NCI-H345 treated with DMSO at 0.1 percent for 48 hours (cell line): Measurements from ENCODE around the gene IRS2.
A peak's percentile ranks its signal among the peaks of the same experiment; 100 is the strongest.
"Not testable (repeated sequence)": the region's sequence is repeated elsewhere in the genome, so short reads cannot be mapped to it uniquely, and the experiment has no call there.

ENCODE experiments used
- DNase-seq: peaks from one replicate; lab custom pipeline; 2025; ENCODE audit not compliant: unreplicated experiment; lab: John Stamatoyannopoulos, UW

IRS2 gene, protein sequence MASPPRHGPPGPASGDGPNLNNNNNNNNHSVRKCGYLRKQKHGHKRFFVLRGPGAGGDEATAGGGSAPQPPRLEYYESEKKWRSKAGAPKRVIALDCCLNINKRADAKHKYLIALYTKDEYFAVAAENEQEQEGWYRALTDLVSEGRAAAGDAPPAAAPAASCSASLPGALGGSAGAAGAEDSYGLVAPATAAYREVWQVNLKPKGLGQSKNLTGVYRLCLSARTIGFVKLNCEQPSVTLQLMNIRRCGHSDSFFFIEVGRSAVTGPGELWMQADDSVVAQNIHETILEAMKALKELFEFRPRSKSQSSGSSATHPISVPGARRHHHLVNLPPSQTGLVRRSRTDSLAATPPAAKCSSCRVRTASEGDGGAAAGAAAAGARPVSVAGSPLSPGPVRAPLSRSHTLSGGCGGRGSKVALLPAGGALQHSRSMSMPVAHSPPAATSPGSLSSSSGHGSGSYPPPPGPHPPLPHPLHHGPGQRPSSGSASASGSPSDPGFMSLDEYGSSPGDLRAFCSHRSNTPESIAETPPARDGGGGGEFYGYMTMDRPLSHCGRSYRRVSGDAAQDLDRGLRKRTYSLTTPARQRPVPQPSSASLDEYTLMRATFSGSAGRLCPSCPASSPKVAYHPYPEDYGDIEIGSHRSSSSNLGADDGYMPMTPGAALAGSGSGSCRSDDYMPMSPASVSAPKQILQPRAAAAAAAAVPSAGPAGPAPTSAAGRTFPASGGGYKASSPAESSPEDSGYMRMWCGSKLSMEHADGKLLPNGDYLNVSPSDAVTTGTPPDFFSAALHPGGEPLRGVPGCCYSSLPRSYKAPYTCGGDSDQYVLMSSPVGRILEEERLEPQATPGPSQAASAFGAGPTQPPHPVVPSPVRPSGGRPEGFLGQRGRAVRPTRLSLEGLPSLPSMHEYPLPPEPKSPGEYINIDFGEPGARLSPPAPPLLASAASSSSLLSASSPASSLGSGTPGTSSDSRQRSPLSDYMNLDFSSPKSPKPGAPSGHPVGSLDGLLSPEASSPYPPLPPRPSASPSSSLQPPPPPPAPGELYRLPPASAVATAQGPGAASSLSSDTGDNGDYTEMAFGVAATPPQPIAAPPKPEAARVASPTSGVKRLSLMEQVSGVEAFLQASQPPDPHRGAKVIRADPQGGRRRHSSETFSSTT (N-terminal part only)

DNA sequence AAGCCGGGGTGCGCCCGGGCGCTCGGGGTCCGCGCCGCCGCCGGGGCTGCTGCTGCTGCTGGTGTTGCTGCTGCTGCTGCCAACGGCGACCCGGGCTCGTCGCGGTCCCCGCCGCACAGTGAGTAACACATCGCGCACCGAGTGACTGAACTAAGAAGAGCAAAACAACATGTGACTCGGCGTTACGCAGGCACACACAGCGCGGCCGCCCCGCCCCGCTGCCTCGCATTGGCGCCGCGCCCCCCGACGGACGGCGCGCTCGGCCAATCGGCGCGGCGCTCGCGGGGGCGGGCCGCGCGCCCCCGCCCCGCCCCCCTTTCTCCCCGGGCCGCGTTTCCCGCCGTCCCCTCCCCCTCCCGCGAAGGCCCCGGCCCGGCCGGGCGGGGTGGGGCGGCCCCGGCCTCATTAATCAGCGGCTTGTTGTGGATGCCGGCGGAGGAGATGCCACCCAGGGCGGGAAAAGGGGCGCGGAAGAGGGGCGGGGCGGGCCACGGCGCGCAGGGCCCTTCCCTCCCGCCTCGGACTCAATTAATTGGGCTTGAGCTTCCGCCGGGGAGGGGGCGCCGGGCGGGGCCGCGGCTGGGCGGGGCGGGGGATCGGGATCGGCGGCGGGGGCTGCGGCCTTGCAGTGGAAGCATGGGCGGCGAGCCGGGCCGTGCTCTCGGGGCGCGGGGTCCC, at the start of gene IRS2:
IRS2 (minus strand) TSS at position 127 of the 678 bp plus-strand sequence. CDS start 530 bp downstream, outside the sequence.
- DNase-seq: peak; percentile 95

DNA sequence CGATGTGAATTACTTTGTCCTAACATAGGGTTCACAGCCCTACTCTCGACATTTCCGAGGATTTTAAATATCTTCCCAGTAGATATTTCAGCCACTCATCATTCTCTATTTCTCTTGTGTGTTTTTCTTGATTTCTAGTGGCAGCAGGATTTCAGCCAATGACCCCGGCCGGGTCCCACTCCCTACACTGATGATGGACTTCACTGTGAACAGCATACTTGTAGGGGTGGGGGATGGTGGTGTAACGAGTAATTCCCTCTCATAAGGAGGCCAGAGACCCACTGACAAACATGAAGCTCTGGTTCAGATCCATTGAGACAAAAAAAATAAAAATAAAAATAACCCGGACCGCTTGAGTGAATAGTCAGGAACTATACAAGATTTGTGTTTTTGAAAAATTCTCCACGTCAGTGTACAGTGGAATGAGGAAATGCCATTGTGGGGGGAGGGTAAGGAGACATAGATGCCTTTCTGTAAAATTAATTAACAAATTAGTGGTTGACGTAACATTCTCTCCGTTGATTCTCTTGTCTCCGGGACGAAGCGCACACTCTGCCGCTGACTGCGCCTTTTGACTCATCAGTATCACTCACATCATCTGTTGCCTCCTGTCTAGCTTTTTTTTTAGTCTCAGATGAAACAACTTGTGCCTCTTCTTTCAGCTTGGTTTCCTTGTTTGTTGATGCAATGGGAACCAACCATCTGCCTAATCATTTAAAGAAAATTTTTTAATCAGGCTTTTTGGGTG, 48.8 kb upstream of the IRS2 start:
- DNase-seq: no peak

DNA sequence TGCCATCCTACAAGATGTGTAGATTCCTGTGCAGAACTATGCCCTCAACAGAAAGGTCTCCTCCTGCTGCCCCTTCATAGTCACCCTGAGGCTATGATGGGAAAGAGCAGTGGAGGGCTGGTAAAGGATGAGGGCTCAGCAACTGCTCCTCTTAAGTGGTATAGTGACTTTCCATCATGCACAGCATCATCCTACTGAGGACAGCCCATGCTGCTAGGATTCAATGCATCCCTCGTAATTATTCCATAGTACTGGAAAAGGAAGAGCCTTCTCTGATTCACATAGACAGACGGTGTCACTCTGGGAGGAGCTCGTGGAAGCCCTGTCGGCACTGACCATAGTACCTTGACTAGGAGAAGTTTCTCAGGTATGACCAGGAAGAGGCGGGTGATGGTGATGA, 47.6 kb upstream of the IRS2 start:
- no peak for DNase-seq

DNA sequence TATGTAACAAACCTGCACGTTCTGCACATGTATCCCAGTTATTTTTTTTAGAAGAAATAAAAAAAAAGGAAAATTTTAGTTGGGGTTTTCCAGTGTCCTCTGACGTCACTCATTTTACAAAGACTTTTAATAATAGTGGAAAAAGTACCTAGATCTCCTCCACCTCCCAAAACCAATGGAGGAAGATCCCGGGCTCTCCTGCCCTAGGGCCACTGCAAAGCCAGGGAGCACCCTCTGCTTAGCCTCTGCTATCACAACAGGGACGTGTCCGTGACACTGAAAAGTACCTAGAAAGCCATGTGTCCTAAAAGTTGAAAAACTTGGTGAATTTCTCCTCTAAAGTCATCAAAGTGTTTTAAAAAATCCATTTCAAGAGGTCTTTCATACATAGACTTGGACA, 46.7 kb upstream of the IRS2 start:
- no peak for DNase-seq

DNA sequence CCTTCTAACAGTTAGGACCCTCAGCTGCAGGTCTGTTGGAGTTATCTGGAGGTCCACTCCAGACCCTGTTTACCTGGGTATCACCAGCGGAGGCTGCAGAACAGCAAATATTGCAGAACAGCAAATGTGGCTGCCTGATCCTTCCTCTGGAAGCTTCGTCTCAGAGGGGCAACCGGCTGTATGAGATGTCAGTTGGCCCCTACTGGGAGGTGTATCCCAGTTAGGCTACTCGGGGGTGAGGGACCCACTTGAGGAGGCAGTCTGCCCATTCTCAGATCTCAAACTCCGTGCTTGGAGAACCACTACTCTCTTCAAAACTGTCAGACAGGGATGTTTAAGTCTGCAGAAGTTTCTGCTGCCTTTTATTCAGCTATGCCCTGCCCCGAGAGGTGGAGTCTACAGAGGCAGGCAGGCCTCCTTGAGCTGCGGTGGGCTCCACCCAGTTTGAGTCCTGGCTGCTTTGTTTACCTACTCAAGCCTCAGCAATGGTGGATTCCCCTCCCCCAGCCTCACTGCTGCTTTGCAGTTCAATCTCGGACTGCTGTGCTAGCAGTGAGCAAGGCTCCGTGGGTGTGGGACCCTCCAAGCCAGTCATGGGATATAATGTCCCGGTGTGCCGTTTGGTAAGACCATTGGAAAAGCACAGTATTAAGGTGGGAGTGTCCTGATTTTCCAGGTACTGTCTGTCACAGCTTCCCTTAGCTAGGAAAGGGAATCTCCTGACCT, 42.4 kb upstream of the IRS2 start:
- DNase-seq: not testable (repeated sequence)

DNA sequence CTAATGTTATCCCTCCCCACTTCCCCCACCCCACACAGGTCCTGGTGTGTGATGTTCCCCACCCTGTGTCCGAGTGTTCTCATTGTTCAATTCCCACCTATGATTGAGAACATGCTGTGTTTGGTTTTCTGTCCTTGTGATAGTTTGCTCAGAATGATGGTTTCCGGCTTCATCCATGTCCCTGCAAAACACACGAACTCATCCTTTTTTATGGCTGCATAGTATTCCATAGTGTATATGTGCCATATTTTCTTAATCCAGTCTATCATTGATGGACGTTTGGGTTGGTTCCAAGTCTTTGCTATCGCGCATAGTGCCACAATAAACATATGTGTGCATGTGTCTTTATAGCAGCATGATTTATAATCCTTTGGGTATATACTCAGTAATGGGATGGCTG, 36.8 kb upstream of the IRS2 start:
- not testable (repeated sequence) for DNase-seq

DNA sequence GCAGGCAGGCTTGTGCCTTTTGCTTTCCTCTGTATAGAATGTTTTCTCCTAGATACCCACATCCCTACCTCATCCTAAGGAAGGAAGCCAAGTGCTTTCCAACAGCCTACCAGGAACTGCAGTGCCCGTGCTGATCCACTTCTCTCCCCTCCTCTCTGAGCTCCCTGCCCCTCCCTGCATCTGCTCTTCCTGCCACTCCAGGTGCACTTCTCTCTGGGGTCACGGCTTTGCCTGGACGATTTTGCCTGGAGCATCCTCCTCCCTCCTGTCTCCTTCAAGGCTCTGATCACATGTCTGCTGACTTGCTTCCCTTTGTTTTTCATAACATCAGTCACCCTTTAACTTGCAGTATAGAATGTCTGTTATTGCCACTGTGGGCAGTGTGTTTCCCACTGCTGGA, 34.7 kb upstream of the IRS2 start:
- DNase-seq: no peak

DNA sequence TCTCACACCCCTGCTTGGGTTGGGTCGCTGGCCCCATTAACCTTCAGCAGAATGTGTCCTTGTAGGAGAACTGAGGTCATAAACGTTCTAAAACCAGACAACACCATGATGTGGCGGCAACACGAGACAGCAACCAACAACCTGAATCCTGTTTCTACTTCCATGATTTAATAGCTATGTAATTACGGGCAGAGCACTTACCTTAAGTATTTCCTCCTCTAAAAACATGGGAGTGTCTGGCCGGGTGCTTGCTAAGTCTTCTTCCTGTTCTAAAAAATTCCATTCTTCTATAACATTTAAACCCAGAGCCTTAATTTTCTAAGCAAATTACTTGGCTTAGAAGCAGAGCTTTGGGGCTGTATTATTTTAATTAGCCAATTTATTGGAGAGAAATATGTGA, 33.5 kb upstream of the IRS2 start:
- no peak for DNase-seq

DNA sequence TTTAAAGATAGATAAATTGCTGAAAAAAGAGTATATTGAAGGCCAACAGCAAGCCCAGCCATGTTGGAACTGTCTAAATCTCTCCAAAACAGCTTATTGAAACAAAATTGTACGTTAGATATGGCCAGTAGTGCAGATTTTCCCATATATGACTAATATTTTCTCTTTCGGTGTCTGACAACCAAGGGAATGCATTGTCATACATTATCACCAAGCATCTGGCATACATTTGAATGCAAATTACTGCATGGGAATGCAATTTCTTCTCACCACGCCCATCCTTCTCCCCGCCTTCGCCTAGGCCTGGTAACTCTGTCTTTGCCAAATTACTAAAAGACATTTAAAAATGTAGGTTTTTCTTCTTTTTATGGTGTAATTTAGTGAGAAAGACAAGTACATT, 32.5 kb upstream of the IRS2 start:
- DNase-seq: no peak

DNA sequence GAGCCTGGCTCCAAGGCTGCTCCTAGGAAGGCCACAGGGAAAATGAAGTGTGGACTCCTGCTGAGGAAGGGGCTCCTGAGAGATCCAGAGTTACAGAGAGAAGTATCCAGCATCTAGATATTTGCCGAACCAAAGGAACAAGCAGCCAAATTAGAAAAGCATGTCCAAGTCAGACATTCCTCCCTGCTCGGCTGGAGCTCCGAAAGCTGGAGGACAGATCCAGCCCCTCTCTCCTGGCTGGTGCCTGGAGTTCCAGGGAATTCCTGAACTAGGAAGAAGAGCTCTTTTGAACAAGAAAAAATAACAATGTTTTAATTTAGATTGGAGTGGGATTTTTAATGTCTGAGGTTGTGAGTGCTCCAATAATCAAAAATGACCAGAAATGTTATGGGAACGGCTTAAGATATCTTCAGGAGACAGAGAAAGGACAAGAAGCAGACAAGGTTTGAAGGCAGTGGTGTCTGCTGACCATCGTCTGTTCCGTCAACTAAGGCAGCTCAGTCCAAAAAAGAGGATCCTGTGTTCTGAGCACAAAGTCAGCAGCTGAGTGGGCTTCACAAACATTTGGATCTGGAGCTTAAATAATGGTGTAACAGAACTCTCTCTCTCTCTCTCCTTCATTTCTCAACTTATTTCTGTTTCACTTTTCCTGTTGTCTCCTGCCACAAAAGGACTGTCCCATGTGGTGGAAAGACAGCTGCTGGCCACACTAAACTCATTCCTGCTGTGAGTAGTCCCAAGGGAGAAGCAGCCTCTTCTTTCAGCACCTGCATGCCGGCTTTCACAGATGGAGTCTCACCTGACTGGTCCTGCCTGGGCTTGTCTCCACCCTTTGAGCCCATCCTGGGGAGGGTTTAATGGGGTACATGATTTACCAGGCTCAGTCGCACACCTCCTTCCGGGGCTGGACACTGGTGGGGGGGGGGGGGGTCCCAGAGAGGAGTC, 31.5 kb upstream of the IRS2 start:
- peak; percentile 90 for DNase-seq

DNA sequence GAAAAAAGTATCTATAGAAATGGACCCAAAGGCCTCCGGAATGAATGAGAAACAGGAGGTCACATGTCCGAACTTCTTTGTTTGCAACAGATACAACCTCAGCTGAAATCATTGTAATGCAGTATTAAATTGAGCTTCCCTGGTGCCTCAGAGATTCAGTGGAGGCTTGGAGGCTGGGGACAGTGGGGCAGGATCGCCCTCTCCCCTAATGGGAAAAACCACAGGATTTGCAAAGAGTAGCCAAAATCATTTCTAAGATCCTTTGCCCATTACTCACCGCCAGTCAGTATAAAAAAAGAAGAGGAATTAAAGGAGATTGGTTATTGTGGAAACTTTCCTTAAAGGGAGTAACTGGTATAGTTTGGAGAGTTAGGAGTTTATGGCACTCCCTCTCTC, 30.4 kb upstream of the IRS2 start:
- no peak for DNase-seq

DNA sequence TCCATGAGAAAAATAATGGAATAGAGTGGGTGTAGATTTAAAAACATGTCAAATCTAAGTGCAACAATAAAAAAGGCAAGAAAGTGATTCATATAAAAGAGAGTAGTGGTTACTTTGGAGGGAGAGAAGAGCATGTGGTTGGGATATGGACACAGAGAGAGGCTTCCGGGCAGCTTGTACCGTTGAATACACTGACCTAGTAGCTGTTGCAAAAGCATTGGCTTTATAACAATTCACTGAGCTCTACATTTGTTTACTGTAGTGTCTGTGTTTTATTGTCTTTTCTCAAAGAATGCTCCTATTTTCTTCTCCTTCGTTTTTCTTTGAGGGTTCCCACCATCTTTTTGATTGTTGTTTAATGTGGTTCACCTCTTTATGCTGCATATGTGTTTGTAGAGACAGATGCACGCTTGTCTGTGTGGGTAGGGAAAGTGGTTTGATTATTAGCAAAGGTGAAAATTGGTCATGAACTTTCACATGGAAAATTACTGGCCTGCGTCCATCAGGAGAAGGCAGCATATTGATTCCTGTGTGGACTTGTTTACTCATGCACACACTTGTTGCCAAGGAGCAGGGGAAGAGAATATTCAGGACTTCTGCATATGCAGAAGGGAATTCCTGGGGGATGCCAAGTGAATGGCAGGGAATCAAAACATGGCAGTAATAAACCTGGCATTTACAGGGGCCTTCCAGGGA, 29.9 kb upstream of the IRS2 start:
- no peak for DNase-seq

DNA sequence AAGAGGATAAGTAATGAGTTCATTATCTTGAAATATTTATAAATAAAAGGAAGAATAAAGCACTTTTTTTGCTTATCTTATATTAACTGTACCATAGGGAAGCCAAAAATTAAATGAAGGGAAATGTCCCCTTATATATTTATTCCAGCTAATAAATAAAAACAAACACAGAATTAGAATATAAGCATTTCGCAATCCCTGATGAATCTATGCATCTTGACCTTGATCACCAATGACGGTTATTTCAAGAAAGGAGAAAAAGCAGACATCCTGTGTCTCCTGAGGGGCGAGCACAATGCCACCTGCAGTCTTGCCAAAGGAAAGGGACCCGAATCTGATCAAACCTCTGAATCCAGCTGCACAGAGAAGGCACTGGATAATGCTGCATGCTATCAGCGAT, 29.3 kb upstream of the IRS2 start:
- DNase-seq: no peak

DNA sequence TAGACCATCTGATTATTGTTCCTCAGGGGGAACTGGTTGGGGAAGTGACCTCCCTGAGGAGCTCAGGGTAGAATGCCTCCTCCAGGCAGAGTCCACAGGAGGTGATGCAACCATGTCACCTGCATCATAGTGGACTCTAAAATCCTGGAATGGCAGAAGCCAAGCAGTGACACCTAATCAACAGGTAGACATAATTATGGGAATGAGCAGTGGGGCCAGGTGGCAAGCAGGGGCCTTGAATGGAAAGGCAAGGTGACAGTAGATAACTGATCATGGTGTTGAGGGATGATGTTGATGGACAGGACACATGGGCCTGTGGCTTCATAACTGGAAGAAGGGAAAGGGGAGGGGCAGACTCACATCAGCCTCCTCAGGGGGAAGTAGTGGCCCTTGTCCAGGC, 27.3 kb upstream of the IRS2 start:
- DNase-seq: no peak

DNA sequence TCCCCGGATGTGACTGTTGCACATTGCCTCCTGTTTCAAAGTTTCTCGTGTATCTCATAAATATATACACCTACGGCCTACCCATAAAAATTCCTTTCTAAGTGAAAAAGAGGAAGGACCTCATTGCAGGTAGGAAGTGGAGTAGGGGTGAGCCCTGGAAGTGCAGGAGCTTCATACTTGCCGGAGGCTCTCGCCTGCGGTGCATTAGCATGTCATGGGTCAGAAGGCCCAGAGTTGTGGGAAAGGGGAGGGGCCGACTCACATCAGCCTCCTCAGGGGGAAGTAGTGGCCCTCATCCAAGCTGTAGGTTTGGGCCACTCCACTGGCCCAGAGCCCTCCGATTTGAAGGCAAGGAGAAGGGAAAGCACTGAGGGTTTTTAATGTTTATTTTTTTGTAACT, 26.0 kb upstream of the IRS2 start:
- DNase-seq: no peak

DNA sequence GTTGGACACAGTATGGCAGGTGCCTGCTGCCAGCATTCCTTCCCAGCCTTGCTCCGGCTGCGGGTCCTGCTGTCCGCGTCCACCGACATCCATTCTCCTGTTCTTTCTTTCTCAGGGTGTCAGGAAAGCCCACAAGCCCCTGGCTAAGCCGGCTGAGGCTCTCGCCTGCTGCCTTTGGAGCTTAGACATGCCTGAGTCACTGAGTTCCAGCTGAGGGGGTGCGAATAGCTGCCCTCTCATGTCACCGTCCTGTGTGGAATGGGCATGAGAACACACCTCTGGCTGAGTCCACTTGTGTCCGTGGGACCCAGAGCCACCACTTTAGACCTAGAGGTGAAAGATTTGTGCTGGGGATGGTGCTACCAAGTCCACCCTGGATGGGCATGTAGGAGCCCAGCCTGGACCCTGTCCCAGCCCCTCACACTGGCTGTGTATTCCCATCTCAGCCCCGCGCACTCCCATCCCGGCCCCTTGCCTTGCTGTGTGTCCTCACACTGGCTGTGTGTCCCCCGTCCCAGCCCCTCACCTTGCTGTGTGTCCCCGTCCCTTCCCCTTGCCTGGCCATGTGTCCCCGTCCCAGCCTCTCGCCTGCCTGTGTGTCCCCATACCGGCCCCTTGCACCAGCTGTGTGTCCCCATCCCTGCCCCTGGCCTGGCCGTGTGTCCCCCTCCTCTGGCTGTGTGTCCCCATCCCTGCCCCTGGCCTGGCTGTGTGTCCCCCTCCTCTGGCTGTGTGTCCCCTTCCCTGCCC, 24.6 kb upstream of the IRS2 start:
- DNase-seq: no peak

DNA sequence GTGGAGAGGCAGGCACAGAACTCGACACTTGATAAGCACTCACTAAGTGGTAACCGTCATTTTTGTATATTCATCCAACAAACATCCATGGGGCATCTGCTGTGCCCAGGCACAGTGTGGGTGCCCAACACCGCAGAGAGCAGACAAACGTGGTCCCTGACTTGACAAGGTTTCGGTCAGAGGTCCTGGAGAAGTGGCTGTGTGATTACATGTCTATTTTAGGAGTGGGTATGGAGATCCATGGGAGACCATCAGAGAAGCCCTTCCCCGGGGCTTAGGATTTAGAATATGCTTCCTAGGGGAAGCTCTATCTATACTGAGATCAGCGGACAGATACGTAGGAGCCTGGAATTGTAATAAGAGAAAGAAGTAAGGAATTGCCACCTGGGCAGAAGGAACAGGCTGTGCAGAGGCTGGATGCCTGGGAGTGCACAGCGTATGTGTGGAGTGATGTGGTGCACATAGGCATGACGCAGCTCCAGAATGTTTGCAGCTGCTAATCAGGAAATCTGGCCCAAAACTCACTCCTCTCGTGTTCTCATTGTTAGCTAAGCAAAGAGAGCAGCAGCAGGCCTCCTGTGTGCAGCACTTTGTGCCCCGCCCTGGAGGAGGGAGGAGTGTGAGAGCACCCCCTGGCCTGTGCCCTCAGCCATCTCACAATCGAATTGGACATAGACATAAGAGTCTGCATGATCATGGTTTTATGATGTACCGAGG, 23.0 kb upstream of the IRS2 start:
- no peak for DNase-seq
